Measurements from ENCODE around the gene PEAK1. TPM values are rescaled to one million over a fixed set of nuclear protein-coding genes. Genes with fewer than 3 reads are reported as not detected.

Gene PEAK1
- total and polyA plus RNA-seq, 9 of the 15 experiments (the other 6 are each of a cell fraction or from before 2014, with no cell fraction given), result 0.99 to 22.4 (median 10.8) TPM

- Histone ChIP-seq H3K9ac (ENCODE audit: insufficient read depth in 1 of 2, low read depth in 2 of 2, low read length in 2 of 2) (no peak overlapping the region), H3K4me1 (replicated peaks in 1 of 2; ENCODE audit: control insufficient read depth in 2 of 2, insufficient read depth in 2 of 2, low read length in 2 of 2) (peaks cover 0 to 5% of the 10 kb centered on the region in 2 experiments; a peak in 2 of 5 replicates), H3K27me3 (ENCODE audit: control insufficient read depth in 2 of 2, insufficient read depth in 2 of 2, low read length in 2 of 2) (no peaks in the 10 kb centered on the region), H3K9me3 (replicated peaks; ENCODE audit: control insufficient read depth, insufficient read depth, low read depth, low read length) (no peaks in the 10 kb centered on the region), H3K4me2 (ENCODE audit: insufficient read depth, low read length) (no peak overlapping the region), H3K9me1 (ENCODE audit: control insufficient read depth, insufficient read depth, low read length) (no peaks in the 10 kb centered on the region), H3K79me2 (ENCODE audit: control insufficient read depth, insufficient read depth, low read length) (peaks cover 2% of the 10 kb centered on the region; the same call in 1 of the 3 replicates), H3K27ac (ENCODE audit: extremely low read depth, low read depth, low read length) (no peak overlapping the region), H3K36me3 (ENCODE audit: control insufficient read depth, insufficient read depth, low read length) (no peaks in the 10 kb centered on the region), H3K4me3 (no peak overlapping the region), H2AFZ (ENCODE audit: low read depth, low read length) (no peak overlapping the region), H4K20me1 (replicated peaks; ENCODE audit: control insufficient read depth, insufficient read depth, low read length) (no peaks in the 10 kb centered on the region)
- CTCF ChIA-PET (ENCODE audit: low intra/inter-chr PET ratio), result no interaction called here
- intact Hi-C loops (cut with micrococcal nuclease) (no loop called here), in situ Hi-C loops (cut with MboI) (no loop called here)
- FAIRE-seq, result no peak
- TF ChIP-seq ZBTB1 (CRISPR knock-in tag; IDR thresholded peaks at IDR 0.05; ENCODE audit: borderline replicate concordance, low read depth), result no peak
- no peak for TF ChIP-seq CEBPG (CRISPR knock-in tag; IDR thresholded peaks at IDR 0.05)
- TF ChIP-seq CEBPG (tag; conservative IDR thresholded peaks at IDR 0.05 in 1 of 2, IDR thresholded peaks at IDR 0.05 in 1 of 2), result peak in 1 of 2 experiments; percentile 68; a peak in 3 of 4 replicates
- TF ChIP-seq CEBPB (tag; IDR thresholded peaks at IDR 0.05), result peak; percentile 44
- no peak for ATAC-seq
- POLR2A ChIA-PET, result no interaction called here
- BruUV-seq (replicated peaks), result no TSS peak
- 82% methylated on average over 4 of the region's 4 CpGs for WGBS (ENCODE audit: insufficient coverage, low coverage, missing lambda C conversion rate)
- DNase-seq (ENCODE audit: extremely low read depth in 1 of 4, low spot score in 3 of 4), result no peak
Observed at GRCh38 chr15:77311020-77311419, 108.9 kb downstream of the PEAK1 start.

- no peaks in the 10 kb centered on the region for H3K36me3 ChIP-seq (ENCODE audit: control insufficient read depth, insufficient read depth, low read length)
- H3K9me1 ChIP-seq (ENCODE audit: control insufficient read depth, insufficient read depth, low read length), result no peaks in the 10 kb centered on the region
- no TSS peak for BruUV-seq (replicated peaks)
- no peak for DNase-seq (ENCODE audit: extremely low read depth in 1 of 4, low spot score in 3 of 4)
- no peak for ATAC-seq
- no peaks in the 10 kb centered on the region for H4K20me1 ChIP-seq (replicated peaks; ENCODE audit: control insufficient read depth, insufficient read depth, low read length)
- H2AFZ ChIP-seq (ENCODE audit: low read depth, low read length), result no peak overlapping the region
- FAIRE-seq, result no peak
- CTCF ChIA-PET (ENCODE audit: low intra/inter-chr PET ratio), result no interaction called here
- peaks cover 2% of the 10 kb centered on the region; the same call in 1 of the 3 replicates for H3K79me2 ChIP-seq (ENCODE audit: control insufficient read depth, insufficient read depth, low read length)
- no peak overlapping the region for H3K9ac ChIP-seq (ENCODE audit: insufficient read depth in 1 of 2, low read depth in 2 of 2, low read length in 2 of 2)
- TF ChIP-seq RAD51 (IDR thresholded peaks at IDR 0.05; ENCODE audit: borderline replicate concordance, low read depth), result no peak
- TF ChIP-seq MYBL2 (IDR thresholded peaks at IDR 0.05; ENCODE audit: low read depth), result no peak
- no peak for TF ChIP-seq MYBL2 (CRISPR knock-in tag; IDR thresholded peaks at IDR 0.05; ENCODE audit: borderline replicate concordance)
- no peak for TF ChIP-seq CSDE1 (IDR thresholded peaks at IDR 0.05)
- TF ChIP-seq ERF (CRISPR knock-in tag; IDR thresholded peaks at IDR 0.05), result no peak
- no peak for TF ChIP-seq SFPQ (IDR thresholded peaks at IDR 0.05; ENCODE audit: low read depth, low read length)
- POLR2A ChIA-PET, result interaction anchor here (0.8 kb wide), 1 partner anchor 26 kb away, joined by 5 read pairs; no protein-coding TSS in a partner anchor
- intact Hi-C loops (cut with micrococcal nuclease) (loop anchor here (5.0 kb wide), 1 partner anchor 188 kb away; no protein-coding TSS in a partner anchor), in situ Hi-C loops (cut with MboI) (no loop called here)
- no peak overlapping the region for H3K4me2 ChIP-seq (ENCODE audit: insufficient read depth, low read length)
- H3K4me1 ChIP-seq (replicated peaks in 1 of 2; ENCODE audit: control insufficient read depth in 2 of 2, insufficient read depth in 2 of 2, low read length in 2 of 2), result peaks cover 0 to 5% of the 10 kb centered on the region in 2 experiments; a peak in 2 of 5 replicates
- no peak overlapping the region for H3K27ac ChIP-seq (ENCODE audit: extremely low read depth, low read depth, low read length)
- no peak overlapping the region for H3K4me3 ChIP-seq
- H3K9me3 ChIP-seq (replicated peaks; ENCODE audit: control insufficient read depth, insufficient read depth, low read depth, low read length), result no peaks in the 10 kb centered on the region
- no peaks in the 10 kb centered on the region for H3K27me3 ChIP-seq (ENCODE audit: control insufficient read depth in 2 of 2, insufficient read depth in 2 of 2, low read length in 2 of 2)
Observed at GRCh38 chr15:77309392-77309791, 110.5 kb downstream of the PEAK1 start.

Measured in K562 (cell line).